Measurements from ENCODE around the gene CDC42BPA.

- TF ChIP-seq CTCF (IDR thresholded peaks at IDR 0.05) (no peak), POLR2A (IDR thresholded peaks at IDR 0.05) (no peak)
Measured at GRCh38 chr1:226974544-226975258, 343.6 kb downstream of the CDC42BPA start.

Data from lower leg skin (tissue), 3 donors.